Measurements from ENCODE around the gene ABCC8. TPM values are rescaled to one million over a fixed set of nuclear protein-coding genes. Genes with fewer than 3 reads are reported as not detected.

ABCC8 gene
- total RNA-seq, 6 experiments from 2014 or later = 1.3 to 1.5 TPM; not detected in 4

DNA sequence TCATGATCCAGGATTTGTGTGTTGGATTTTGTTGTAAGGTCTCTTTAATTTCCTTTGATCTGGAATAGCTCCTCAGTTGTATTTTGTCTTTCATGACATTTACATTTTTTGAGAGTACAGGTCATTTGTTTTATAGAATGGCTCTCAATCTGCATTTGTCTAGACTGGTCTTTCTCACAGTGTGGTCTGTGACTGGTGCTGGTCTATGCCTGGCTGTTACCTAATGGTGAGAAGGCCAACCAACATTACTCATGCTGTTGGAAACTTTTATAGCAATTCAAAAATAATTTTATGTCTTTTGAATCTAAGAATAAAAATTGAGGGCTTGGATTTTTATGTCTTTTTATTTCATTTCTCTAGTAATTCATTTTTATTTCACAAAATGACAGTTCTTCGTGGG is 129.0 kb downstream of the ABCC8 start:
- no peak overlapping the region for H3K27ac ChIP-seq
- intact Hi-C loops (cut with DNase I) = no loop called here
- H3K4me3 ChIP-seq = no peak overlapping the region
- no peak for ATAC-seq
- 60% methylated on average over 1 of the region's 1 CpG for WGBS (ENCODE audit: insufficient coverage, low coverage, low lambda C conversion rate, missing lambda C conversion rate)
- no peak for TF ChIP-seq POLR2A (IDR thresholded peaks at IDR 0.05)
- TF ChIP-seq, protein P1, sequence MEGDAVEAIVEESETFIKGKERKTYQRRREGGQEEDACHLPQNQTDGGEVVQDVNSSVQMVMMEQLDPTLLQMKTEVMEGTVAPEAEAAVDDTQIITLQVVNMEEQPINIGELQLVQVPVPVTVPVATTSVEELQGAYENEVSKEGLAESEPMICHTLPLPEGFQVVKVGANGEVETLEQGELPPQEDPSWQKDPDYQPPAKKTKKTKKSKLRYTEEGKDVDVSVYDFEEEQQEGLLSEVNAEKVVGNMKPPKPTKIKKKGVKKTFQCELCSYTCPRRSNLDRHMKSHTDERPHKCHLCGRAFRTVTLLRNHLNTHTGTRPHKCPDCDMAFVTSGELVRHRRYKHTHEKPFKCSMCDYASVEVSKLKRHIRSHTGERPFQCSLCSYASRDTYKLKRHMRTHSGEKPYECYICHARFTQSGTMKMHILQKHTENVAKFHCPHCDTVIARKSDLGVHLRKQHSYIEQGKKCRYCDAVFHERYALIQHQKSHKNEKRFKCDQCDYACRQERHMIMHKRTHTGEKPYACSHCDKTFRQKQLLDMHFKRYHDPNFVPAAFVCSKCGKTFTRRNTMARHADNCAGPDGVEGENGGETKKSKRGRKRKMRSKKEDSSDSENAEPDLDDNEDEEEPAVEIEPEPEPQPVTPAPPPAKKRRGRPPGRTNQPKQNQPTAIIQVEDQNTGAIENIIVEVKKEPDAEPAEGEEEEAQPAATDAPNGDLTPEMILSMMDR (IDR thresholded peaks at IDR 0.05) = no peak
- no peak for DNase-seq
- H3K9me3 ChIP-seq = no peaks in the 10 kb centered on the region
- H3K27me3 ChIP-seq = no peaks in the 10 kb centered on the region
- H3K4me1 ChIP-seq = peaks cover 0 to 15% (median 0%) of the 10 kb centered on the region in 4 donors
- no peaks in the 10 kb centered on the region for H3K36me3 ChIP-seq

- TF ChIP-seq, protein P1 (IDR thresholded peaks at IDR 0.05) = no peak
- TF ChIP-seq POLR2A (IDR thresholded peaks at IDR 0.05) = no peak
- no peak for ATAC-seq
- DNase-seq = no peak
- H3K9me3 ChIP-seq = no peaks in the 10 kb centered on the region
- intact Hi-C loops (cut with DNase I) = no loop called here
- 100% methylated on average over 1 of the region's 1 CpG for WGBS (ENCODE audit: insufficient coverage, low coverage, low lambda C conversion rate, missing lambda C conversion rate)
- H3K4me3 ChIP-seq = no peak overlapping the region
- H3K27ac ChIP-seq = no peak overlapping the region
- no peaks in the 10 kb centered on the region for H3K27me3 ChIP-seq
- no peaks in the 10 kb centered on the region for H3K4me1 ChIP-seq
- H3K36me3 ChIP-seq = no peaks in the 10 kb centered on the region
Measured at GRCh38 chr11:17343907-17344306, 132.7 kb downstream of the ABCC8 start.

GRCh38 chr11:17343257-17343656 is 133.4 kb downstream of the ABCC8 start:
- 92% methylated on average over 2 of the region's 2 CpGs for WGBS (ENCODE audit: insufficient coverage, low coverage, low lambda C conversion rate, missing lambda C conversion rate)
- no peak overlapping the region for H3K4me3 ChIP-seq

More at GRCh38 chr11:17343257-17343656, 133.4 kb downstream of the ABCC8 start:
- ATAC-seq = no peak
- Histone ChIP-seq H3K27ac (no peak overlapping the region), H3K4me1 (no peaks in the 10 kb centered on the region), H3K9me3 (no peaks in the 10 kb centered on the region), H3K36me3 (no peaks in the 10 kb centered on the region), H3K27me3 (no peaks in the 10 kb centered on the region)
- TF ChIP-seq, protein P1 (IDR thresholded peaks at IDR 0.05) = no peak
- no peak for TF ChIP-seq POLR2A (IDR thresholded peaks at IDR 0.05)
- intact Hi-C loops (cut with DNase I) = no loop called here
- no peak for DNase-seq

Other genes starting within 250 kb of the ABCC8 start
- 100 to 1,000 TPM in 2 of 6 experiments, 10 to 100 TPM in 4; 34.7 to 131 (median 60.9) TPM for gene NUCB2, start 200.1 kb downstream of the ABCC8 start, total RNA-seq
- 1 to 10 TPM in 3 of 6 experiments, under 1 TPM in 3; 0.15 to 3.2 (median 1.0) TPM for gene NCR3LG1, start 125.0 kb downstream of the ABCC8 start, total RNA-seq
- 1 to 10 TPM in 5 of 6 experiments, under 1 TPM in 1; 0.93 to 3.7 (median 2.0) TPM for gene KCNJ11, start 88.2 kb downstream of the ABCC8 start, total RNA-seq
- gene USH1C, start 67.6 kb upstream of the ABCC8 start, total RNA-seq = 1 to 10 TPM in 1 of 6 experiments, under 1 TPM in 5; 0.15 to 1.2 (median 0.58) TPM
- gene OTOG, start 70.4 kb upstream of the ABCC8 start, total RNA-seq = not detected
- not detected for gene MYOD1, start 242.7 kb upstream of the ABCC8 start, total RNA-seq

All from right lobe of liver (tissue), 6 donors.